Smooth muscle cell of the brain vasculature (primary cell): ENCODE measurements around the gene LIN37.
"Not testable (repeated sequence)": the region's sequence is repeated elsewhere in the genome, so short reads cannot be mapped to it uniquely, and the experiment has no call there.

ENCODE experiments used
- DNase-seq: peaks from one replicate; pipeline ENCODE4 v3.0.0-alpha.2; 2012; ENCODE audit warnings: low read depth, low spot score

Gene LIN37

DNA sequence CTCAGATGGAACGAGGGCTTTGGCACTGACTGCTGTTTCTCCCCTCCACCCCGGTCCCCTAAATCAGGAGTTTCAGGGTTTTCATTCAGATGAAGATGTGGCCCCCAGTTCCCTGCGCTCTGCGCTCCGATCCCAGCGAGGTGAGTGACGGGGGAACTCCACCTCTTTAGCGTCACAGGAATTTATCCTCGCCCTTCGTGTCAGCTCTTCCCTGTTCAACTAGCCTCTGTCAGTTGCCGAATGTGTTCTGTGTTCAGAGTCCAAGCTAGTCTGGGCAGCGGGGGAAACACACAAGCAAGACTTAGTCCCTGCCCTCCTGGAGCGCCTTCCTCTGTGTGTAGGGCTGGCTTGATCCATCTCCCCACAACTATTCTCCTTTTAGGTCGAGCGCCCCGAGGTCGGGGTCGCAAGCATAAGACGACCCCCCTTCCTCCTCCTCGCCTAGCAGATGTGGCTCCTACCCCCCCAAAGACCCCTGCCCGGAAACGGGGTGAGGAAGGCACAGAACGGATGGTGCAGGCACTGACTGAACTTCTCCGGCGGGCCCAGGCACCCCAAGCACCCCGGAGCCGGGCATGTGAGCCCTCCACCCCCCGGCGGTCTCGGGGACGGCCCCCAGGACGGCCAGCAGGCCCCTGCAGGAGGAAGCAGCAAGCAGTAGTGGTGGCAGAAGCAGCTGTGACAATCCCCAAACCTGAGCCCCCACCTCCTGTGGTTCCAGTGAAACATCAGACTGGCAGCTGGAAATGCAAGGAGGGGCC lies 28.8 kb upstream of the LIN37 start:
- DNase-seq: no peak

DNA sequence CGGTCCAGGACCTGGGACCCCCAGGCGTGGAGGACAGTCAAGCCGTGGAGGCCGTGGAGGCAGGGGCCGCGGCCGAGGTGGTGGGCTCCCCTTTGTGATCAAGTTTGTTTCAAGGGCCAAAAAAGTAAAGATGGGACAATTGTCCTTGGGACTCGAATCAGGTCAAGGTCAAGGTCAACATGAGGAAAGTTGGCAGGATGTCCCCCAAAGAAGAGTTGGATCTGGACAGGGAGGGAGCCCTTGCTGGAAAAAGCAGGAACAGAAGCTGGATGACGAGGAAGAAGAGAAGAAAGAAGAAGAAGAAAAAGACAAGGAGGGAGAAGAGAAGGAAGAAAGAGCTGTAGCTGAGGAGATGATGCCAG lies 28.2 kb upstream of the LIN37 start:
- no peak for DNase-seq

DNA sequence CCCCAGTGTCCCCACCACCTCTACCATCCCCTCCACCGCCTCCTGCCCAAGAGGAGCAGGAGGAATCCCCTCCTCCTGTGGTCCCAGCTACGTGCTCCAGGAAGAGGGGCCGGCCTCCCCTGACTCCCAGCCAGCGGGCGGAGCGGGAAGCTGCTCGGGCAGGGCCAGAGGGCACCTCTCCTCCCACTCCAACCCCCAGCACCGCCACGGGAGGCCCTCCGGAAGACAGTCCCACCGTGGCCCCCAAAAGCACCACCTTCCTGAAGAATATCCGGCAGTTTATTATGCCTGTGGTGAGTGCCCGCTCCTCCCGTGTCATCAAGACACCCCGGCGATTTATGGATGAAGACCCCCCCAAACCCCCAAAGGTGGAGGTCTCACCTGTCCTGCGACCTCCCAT lies 27.7 kb upstream of the LIN37 start:
- DNase-seq: no peak

DNA sequence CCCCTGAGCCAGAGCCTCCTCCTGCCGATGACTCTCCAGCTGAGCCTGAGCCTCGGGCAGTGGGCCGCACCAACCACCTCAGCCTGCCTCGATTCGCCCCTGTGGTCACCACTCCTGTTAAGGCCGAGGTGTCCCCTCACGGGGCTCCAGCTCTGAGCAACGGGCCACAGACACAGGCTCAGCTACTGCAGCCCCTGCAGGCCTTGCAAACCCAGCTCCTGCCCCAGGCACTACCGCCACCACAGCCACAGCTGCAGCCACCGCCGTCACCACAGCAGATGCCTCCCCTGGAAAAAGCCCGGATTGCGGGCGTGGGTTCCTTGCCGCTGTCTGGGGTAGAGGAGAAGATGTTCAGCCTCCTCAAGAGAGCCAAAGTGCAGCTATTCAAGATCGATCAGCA lies 27.0 kb upstream of the LIN37 start:
- DNase-seq: no peak

DNA sequence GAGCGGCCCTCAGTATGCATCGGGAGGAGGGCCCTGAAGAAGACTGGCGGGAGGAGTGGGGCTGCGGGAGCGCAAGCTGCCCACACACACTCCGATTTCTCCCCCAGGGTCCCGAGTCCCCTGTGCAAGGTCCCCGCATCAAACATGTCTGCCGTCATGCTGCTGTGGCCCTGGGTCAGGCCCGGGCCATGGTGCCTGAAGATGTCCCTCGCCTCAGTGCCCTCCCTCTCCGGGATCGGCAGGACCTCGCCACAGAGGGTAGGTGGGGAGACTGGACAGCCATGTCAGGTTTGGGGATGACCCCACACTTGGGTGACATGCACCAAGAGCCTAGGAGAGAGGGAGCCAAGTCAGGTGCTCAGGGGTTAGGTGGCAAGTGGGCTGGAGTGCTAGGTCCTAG lies 25.9 kb upstream of the LIN37 start:
- DNase-seq: no peak

DNA sequence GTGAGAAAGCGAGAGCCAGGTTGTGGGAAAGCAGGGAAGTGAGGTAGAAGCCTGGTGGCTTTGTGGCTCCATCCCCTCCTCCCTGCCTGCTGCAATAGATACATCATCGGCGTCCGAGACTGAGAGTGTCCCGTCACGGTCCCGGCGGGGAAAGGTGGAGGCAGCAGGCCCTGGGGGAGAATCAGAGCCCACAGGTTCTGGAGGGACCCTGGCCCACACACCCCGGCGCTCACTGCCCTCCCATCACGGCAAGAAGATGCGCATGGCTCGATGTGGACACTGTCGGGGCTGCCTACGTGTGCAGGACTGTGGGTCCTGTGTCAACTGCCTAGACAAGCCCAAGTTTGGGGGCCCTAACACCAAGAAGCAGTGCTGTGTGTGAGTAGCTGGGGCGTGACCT lies 25.5 kb upstream of the LIN37 start:
- no peak for DNase-seq

DNA sequence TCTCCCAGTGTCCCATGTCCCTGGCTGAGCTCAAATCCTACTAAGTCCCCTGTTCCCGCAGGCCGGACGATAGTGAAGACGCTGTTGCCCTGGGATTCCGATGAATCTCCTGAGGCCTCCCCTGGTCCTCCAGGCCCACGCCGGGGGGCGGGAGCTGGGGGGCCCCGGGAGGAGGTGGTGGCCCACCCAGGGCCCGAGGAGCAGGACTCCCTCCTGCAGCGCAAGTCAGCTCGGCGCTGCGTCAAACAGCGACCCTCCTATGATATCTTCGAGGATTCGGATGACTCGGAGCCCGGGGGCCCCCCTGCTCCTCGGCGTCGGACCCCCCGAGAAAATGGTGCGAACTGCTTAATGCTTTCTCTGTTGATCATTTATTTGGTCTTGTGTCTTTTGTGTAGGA lies 24.7 kb upstream of the LIN37 start:
- no peak for DNase-seq

DNA sequence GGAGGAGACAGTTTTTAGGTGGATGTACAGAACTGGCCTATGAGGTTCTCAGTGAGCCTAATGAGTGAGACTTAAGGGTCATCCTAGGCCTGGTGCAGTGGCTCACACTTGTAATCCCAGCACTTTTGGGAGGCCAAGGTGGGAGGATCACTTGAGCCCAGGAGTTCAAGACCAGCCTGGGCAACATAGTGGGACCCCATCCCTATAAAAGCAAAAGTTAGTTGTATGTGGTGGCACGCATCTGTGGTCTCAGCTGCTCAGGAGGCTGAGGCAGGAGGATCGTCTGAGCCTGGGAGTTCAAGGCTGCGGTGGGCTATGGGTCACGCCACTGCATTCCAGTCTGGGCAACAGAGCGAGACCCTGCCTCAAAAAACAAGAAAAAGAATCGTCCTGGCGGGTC lies 24.2 kb upstream of the LIN37 start:
- DNase-seq: not testable (repeated sequence)

DNA sequence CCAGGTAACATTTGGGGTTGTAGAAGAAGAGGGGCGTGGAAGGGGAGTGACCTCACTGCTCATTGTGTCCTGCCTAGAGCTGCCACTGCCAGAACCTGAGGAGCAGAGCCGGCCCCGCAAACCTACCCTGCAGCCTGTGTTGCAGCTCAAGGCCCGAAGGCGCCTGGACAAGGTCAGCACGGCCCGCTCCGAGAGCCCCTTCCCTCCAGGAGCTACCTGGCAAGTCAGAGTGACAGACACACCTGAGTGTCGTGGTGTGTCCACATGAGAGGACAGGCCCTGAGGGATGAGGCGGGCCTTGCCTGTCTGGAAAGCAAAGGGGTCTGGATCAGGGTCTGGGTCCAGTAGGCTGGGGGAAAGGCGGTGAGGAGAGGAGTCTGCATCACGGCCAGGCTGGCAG lies 23.8 kb upstream of the LIN37 start:
- DNase-seq: no peak

DNA sequence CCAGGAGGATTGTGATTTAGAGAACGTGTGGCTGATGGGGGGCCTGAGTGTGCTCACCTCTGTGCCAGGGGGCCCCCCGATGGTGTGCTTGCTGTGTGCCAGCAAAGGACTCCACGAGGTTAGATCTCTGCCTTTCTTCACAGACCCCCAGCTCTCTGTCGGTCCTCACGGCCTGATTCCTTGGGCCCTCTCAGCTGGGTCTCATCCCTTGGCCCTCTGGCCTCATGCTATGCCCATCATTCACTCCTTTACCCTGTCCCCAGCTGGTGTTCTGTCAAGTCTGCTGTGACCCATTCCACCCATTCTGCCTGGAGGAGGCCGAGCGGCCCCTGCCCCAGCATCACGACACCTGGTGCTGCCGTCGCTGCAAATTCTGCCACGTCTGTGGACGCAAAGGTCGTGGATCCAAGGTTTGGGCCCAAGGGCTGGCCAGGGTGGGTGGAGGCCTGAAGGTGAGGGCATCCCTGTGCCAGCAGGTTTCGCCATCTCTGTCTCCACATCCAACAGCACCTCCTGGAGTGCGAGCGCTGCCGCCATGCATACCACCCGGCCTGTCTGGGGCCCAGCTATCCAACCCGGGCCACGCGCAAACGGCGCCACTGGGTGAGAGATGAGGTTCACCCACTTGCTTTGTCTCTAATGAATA lies 23.0 kb upstream of the LIN37 start:
- no peak for DNase-seq

DNA sequence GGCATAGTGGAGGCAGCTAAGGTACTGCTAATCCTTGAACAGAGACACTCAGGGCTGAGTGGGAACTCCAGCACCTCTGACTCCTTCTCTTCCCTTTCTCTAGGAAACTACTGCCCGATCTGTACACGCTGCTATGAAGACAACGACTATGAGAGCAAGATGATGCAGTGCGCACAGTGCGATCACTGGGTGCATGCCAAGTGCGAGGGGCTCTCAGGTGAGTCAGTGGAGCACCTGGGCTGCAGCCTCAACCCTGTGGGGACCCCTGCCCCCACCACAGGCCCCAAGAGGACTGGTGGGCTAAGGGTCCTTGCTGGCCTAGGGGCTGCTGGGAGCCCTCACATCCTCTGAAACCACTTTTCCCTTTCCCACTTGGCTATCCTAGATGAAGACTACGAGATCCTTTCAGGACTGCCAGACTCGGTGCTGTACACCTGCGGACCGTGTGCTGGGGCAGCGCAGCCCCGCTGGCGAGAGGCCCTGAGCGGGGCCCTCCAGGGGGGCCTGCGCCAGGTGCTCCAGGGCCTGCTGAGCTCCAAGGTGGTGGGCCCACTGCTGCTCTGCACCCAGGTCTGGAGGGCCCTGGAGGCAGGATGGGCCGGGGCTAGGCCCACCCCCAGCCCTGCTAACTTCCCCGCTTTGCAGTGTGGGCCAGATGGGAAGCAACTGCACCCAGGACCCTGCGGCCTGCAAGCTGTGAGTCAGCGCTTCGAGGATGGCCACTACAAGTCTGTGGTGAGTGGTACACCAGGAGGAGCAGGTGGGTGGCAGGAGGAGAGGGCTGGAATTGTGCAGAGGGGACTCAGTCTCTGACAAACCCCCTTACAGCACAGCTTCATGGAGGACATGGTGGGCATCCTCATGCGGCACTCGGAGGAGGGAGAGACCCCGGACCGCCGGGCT lies 21.1 kb upstream of the LIN37 start:
- DNase-seq: no peak

DNA sequence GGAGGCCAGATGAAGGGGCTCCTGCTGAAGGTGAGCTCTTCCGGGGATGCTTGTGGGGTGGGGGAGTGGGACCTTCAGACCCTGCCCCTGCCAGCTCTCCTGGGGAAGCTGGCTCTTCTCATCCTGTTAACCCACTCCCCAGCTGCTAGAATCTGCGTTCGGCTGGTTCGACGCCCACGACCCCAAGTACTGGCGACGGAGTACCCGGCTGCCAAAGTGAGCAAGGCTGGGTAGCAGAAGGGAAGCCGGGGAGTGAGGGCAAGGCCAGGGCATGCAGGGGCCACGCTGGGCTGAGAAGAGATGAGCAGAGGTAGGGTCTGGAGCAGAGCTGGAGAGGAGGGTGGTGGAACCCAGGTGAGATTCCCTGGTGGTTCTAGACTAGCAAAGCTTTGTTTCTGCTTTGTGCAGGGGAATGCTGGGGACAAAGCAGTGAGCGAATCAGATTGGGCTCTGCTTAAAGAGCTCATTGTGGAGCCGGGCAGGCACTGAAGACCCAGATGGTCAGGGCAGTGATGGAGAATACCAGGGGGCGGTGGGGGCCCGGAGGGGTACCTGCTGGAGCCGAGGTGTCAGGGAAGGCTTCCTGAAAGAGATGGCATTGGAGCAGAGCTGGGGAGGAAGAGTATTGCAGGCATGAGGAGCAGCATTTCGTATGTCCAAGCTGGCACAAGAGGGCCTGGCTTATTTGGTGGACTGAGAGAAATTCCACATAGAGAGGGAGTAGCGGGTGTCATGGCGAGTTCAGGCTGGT lies 20.2 kb upstream of the LIN37 start:
- no peak for DNase-seq

DNA sequence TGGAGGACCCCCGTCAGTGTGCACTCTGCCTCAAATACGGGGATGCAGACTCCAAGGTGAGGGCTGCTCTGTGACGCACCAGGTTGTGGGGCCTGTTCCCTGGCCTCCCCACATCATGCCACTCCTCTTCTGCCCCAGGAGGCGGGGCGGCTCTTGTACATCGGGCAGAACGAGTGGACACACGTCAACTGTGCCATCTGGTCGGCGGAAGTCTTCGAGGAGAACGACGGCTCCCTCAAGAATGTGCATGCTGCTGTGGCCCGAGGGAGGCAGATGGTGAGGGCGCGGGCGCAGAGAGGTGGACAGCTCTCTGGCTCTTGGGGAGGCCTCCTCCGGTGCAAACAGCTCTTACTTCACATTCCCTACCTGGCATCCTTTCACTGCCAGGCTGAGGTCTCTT lies 19.4 kb upstream of the LIN37 start:
- no peak for DNase-seq

DNA sequence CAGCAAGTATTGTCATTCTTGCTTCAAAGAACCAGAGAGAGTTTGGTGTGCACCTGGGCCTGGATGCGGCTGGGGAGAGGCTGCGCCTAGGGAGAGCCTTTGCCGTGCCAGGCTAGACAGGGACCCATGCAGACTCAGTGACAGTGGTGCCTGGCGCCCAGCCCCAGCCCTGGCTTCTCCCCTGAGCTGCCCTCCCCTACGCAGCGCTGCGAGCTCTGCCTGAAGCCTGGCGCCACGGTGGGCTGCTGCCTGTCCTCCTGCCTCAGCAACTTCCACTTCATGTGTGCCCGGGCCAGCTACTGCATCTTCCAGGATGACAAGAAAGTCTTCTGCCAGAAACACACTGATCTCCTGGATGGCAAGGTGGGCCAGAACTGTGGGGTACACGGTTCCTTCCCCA lies 18.6 kb upstream of the LIN37 start:
- DNase-seq: no peak

DNA sequence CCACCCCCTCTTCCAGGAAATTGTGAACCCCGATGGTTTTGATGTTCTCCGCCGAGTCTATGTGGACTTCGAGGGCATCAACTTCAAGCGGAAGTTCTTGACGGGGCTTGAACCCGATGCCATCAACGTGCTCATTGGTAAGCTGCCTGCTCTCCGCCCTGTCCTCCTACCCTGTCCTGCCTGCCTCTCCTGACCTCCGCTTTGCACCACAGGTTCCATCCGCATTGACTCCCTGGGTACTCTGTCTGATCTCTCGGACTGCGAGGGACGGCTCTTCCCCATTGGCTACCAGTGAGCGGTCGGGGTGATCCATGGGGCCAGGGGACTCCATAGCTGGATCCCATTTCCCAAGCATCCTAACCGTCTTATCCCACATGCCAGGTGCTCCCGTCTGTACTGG lies 18.1 kb upstream of the LIN37 start:
- DNase-seq: no peak

DNA sequence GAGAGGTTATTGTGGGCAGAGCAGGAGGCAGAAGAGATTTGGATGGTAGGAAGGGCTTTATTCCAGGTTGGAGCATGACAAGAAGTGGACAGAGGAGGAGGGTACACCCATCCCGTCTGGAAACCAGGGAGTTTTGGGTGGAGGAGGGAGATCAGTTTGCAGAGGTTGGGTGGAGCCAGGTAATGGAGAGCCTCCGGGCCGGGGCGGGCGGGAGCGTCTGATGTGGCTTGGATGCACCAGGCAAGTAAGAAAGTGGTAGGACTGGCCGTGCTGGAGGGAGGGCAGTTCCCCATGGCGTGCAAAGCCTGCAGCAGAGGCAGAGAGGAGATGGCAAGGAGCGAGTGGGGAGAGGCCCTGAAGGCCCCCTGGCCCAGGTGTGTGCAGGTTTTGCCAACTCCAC lies 17.0 kb upstream of the LIN37 start:
- no peak for DNase-seq

DNA sequence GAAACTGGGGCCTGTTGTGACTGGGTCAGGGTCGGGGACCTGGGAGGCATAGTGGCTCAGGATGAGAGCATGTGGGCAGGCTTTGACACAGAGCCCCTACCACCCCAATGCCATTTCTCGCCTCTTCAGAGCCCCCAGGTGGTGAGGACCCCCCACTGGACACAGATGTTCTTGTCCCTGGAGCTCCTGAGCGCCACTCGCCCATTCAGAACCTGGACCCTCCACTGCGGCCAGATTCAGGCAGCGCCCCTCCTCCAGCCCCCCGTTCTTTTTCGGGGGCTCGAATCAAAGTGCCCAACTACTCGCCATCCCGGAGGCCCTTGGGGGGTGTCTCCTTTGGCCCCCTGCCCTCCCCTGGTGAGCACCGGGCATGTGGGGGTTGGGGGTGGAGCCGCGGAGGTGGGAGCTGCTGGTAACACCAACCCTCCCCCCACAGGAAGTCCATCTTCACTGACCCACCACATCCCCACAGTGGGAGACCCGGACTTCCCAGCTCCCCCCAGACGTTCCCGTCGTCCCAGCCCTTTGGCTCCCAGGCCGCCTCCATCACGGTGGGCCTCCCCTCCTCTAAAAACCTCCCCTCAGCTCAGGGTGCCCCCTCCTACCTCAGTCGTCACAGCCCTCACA lies 16.5 kb upstream of the LIN37 start:
- no peak for DNase-seq

DNA sequence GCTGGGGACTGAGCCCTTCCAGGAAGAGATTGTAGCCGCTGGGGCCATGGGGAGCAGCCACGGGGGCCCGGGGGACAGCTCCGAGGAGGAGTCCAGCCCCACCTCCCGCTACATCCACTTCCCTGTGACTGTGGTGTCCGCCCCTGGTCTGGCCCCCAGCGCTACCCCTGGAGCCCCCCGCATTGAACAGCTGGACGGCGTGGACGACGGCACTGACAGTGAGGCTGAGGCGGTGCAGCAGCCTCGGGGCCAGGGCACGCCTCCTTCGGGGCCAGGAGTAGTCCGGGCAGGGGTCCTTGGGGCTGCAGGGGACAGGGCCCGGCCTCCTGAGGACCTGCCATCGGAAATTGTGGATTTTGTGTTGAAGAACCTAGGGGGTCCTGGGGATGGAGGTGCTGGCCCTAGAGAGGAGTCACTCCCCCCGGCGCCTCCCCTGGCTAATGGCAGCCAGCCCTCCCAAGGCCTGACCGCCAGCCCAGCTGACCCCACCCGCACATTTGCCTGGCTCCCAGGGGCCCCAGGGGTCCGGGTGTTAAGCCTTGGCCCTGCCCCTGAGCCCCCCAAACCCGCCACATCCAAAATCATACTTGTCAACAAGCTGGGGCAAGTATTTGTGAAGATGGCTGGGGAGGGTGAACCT lies 15.7 kb upstream of the LIN37 start:
- no peak for DNase-seq

DNA sequence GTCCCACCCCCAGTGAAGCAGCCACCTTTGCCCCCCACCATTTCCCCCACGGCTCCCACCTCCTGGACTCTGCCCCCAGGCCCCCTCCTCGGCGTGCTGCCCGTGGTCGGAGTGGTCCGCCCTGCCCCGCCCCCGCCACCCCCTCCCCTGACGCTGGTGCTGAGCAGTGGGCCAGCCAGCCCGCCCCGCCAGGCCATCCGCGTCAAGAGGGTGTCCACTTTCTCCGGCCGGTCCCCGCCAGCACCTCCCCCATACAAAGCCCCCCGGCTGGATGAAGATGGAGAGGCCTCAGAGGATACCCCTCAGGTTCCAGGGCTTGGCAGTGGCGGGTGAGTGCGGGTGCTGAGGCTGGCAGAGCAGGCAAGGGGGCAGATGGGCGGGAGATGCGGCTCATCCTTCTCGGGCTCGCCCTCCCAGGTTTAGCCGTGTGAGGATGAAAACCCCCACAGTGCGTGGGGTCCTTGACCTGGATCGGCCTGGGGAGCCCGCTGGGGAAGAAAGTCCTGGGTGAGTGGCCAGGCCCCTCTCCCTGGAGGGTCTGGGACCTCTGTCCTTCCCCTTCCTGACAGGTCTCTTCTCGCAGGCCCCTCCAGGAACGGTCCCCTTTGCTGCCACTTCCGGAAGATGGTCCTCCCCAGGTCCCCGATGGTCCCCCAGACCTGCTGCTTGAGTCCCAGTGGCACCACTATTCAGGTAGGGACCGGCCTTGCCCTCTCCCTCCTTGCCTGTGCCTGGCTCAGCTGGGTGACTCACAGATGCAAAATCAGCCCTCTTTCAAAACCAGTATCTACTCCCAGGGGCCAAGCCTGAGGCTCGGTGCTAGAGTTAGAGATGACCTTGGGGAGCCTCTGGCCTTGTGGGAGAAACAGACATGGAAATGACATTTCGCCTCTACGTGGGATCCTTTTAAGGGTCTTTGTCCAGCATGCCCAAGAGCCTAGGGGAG lies 14.9 kb upstream of the LIN37 start:
- DNase-seq: no peak

DNA sequence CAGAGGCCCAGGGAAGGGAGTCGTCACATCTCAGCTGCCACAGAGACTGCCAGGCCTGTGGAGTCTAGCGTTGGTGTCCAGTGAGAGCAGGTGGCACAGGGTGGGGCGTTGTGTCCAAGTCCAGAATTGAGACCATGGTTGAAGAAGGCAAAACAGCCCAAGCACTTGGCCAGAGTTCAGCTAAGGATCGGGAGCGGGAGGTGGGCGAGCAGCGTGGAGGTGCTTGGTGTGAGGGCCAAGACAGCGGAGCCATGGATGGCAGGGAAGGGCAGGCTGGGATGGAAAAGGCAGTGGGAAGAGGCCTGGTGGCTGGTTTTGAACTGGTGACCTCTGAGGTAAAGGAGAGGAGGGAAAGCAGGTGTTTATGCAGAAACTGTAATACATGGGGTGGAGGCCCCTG lies 14.1 kb upstream of the LIN37 start:
- no peak for DNase-seq
